Superior temporal gyrus (tissue), 1 donor: ENCODE measurements around the gene FADS1.

Experiments used
- DNase-seq: peaks from one replicate; pipeline ENCODE4 v3.0.0-alpha.2; 2016; ENCODE audit errors: extremely low spot score

FADS1 gene

DNA sequence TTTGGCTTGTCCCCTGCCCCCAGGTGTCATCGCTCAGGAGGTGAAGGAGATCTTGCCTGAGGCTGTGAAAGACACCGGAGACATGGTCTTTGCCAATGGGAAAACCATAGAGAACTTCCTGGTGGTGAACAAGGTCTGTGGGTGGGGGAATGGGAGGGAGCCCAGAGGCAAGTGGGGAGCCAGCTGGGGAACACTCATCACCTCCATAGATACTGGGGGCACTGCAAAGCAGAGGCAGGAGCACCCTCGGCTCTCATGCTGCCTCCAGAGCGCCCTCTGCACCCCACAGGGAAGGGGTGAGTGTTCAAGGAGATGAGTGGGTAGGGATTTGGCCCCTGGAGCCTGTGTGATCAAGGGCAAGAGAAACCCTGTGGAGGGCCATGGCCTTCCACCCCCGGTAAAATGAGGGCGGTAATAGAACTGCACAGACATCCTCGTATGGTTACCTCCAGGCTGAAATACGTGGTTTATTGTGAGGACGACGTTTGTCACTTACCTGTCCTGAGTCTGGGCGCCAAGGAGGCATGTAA is 38.4 kb downstream of the FADS1 start:
- DNase-seq, result no peak

DNA sequence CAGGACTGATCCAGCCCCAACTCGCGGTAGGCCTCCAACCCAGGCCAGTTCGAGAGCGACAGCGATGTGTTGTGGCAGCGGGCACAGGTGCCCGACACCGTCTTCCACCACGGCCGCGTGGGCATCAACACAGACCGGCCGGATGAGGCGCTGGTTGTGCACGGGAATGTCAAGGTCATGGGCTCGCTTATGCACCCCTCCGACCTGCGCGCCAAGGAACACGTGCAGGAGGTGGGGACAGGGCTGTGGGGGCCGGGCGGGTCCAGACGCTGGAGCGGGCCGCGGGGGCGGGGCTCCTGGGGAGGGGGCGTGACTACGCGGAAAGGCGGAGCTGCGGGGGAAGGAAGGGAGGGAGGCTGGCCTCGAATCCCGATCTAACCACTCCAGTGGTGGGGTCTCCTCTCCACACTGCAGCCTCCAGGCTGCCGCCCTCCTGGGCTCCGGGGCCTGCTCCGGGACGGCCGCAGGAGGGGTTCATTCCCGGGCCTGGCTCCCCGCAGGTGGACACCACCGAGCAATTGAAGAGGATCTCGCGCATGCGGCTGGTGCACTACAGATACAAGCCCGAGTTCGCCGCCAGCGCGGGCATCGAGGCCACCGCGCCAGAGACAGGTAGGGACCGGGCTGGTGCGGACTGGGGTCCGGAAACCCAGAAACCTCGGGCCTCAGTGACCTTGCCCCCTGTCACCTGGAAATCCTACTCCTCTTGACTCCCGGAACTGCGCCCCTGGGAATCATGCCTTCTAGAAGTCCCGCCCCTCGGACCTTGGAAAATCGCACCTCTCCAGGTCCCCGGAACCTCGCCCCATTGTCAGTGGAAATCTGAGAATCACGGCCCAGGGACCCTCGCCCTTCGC is 39.3 kb downstream of the FADS1 start:
- DNase-seq, result no peak

DNA sequence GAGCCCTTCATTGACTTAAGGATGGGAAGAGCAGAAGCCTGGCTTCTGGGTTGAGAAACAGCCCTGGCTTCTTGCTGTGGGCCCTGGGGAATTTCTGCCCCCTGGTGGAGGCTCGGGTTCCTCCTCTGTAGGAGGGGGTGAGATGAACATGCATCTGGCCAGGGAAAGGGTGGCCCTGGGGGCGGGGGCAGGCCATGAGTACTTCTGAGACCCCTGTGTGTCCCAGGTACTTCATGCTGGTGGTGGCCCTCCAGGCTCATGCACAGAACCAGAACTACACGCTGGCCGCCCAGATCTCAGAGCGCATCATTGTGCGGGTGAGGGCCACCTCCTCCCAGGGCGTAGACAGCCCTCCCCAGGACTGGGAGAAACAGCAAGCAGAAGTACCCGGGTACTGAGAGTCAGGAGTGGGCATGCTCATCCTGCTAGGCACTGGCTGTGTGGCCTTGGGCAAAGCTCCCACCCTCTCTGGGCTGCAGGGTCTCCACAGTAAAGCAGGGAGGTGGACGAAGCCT is 40.2 kb downstream of the FADS1 start:
- peak; percentile 70 for DNase-seq

GRCh38 chr11:61775606-61776554 is 40.9 kb downstream of the FADS1 start:
- DNase-seq, result no peak

GRCh38 chr11:61775106-61775505 is 41.7 kb downstream of the FADS1 start:
- no peak for DNase-seq

DNA sequence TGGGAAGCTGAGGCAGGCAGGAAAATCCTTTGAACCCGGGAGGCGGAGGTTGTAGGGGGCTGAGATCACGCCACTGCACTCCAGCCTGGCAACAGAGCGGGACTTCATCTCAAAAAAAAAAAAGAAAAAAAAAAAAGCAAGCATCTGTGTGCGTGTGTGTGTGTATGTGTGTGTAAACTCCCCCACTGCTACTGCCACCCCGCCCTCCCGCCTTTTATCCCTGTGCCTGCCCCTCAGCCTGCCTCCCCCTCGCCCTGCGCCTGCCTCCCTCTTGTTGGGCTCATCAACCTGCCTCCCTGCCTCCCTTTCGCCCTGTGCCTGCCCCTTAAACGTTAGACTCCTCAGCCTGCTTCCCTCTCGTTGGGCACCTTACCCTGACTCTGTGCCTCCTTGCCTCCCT is 42.4 kb downstream of the FADS1 start:
- no peak for DNase-seq

GRCh38 chr11:61773809-61774208 is 43.0 kb downstream of the FADS1 start:
- no peak for DNase-seq

DNA sequence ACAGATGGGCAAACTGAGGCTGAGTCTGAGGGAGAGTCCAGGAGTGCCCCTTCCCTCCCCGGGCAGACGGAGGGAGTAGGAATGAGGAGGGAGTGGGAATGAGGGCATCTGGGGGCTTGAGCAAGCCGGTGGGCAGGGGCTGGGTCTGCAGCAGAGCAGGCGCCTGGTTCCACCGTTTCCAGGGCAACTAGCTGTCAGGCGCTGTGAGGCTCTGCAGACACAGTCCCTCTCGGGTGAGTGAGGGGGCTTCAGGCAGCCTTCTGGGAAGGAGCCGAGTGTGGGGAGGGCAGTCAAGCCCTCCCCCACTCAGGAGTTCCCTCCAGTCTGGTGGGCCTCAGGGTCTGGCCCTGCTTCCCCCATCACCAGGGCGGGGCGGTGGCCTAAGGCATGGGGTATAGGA is 43.4 kb downstream of the FADS1 start:
- no peak for DNase-seq

- no peak for DNase-seq
Measured at GRCh38 chr11:61771985-61772455, 44.8 kb downstream of the FADS1 start.

DNA sequence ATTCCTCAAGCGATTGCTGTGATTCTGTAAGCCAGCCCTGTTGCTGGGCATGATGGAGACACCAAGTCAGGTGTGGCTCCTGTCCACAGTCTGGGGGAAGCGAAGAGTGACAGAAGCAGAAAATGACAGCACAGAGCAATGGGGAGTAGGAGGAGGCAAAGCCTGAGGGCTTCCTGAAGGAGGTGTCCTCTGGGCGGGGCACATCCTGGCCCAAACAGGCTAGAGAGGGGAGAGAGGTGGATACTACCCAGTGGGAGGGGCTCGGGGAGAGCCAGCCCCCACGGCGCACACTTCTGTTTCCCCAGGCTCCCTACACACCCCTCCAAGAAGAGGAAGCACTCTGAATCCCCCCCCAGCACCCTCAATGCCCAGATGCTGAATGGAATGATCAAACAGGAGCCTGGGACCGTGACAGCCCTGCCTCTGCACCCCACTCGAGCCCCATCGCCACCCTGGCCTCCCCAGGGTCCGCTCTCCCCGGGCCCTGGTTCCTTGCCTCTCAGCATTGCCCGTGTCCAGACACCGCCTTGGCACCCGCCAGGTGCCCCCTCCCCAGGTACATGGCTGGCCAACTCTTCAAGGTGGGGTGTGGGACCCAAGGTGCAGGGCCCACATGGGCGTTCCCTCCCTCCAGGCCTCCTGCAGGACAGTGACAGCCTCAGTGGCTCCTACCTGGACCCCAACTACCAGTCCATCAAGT is 45.5 kb downstream of the FADS1 start:
- no peak for DNase-seq

GRCh38 chr11:61769946-61770683 is 46.7 kb downstream of the FADS1 start:
- DNase-seq, result no peak

DNA sequence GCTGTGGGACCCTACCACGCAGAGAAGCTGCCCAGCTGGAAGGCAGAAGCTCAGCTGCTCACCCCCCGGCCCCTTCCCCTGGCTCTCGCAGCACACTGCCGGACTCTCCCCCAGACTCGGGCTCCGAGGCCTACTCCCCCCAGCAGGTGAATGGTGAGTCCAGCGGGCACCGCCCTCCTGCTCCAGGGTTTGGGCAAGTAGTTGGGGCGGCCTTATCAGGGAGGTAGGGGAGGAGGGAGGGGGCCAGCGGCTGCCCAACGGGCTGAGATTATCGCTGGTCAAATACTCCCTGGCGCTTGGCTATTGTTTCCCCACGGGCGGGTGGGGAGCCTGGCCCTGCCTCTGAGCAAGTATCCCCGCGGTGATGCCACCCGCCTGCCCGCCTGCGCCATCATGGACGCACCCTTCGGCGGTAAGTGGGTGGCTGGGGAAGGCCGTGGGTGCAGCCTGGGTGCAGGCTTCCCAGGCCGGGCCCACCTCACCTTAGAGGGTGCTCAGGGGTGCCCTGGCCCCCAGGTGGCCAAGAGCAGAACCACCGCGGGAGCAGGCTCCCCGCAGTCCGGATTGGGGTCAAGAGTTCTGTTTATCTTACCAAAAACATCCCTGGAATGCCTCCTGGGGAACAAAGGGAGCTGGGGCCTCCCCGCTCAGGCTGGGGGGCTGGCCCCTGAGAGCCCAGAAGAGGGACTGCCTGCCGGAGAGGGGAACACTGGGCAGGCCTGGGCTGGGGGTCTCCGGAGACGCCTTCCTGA is 47.5 kb downstream of the FADS1 start:
- no peak for DNase-seq

DNA sequence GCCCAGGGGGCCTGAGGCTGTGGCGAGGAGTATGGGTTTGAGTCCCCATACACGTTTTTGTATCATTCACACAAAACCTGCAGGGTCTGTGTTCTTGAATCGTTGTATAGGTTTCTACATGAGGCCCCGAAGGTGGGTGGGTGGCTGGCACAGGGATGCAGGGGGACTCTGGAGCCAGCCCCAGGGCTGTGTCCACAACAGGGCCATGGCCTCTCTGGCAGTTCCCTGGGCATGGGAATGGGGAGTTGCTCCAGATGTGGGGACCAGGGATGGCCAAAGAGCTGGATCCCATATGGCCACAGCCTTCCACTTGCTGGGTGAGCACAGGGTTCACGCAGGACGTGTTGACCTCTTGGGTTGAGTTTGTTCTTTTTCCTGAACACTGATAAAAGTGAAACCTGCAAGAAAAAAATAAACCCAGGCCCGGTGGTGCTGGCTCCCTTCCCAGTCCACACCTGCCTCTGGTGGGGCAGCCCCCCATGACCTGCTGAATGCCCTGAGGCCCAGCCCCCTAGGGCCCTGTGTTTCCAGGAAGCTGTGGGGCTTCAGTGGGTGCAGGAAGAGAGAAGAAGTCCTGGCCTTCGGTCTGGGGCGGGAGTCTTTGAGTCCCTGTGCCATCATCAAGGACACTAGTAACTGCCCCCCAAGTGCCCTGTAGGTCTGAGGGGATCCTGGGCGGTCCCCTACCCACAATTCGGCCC is 48.3 kb downstream of the FADS1 start:
- no peak for DNase-seq

DNA sequence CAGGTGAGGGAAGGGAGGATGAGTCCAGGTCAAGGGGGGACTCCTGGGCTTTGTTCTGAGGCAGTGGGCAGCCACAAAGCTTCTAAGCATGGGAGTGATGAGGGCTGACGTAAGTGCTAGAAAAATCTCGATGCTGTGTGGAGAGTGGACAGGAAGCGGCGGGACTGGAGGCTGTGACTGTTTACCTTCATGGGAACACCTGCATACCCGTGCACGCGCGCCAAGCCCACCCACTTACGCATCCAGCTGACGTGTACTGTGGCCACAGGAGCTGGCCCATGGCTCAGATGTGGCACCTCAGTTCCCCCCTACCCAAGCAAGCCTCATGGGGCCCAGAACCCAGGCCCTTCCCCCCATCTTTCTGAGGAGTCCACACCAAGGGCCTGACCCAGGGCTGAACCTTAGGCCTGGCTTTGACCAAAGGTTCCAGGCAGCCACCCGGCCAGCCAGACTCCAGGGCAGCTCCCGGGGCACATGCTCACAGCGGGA is 50.4 kb downstream of the FADS1 start:
- DNase-seq, result no peak

DNA sequence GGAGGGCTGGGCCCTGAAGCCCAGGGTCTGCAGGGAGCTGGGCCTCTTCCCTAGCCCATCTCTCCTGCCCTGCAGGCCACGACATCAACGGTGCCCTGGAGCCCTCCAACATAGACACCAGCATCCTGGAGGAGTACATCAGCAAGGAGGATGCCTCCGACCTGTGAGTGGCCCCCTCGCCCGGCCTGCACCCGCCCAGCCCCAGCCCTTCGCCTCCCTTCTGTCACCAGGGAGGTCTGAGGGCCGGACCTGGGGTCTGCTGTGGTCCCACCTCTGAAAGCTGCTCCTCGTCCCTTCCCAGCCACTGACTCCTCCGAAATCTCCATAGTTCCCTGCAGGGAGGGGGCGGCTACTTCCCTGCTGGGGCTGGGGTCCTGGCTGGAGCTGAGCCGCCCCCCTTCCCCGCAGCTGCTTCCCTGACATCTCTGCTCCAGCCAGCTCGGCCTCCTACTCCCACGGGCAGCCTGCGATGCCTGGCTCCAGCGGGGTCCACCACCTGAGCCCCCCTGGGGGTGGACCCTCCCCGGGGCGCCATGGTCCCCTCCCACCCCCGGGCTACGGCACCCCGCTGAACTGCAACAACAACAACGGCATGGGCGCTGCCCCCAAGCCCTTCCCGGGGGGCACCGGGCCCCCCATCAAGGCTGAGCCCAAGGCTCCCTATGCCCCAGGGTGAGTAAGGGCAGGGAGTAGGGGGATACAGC is 51.1 kb downstream of the FADS1 start:
- DNase-seq, result no peak

DNA sequence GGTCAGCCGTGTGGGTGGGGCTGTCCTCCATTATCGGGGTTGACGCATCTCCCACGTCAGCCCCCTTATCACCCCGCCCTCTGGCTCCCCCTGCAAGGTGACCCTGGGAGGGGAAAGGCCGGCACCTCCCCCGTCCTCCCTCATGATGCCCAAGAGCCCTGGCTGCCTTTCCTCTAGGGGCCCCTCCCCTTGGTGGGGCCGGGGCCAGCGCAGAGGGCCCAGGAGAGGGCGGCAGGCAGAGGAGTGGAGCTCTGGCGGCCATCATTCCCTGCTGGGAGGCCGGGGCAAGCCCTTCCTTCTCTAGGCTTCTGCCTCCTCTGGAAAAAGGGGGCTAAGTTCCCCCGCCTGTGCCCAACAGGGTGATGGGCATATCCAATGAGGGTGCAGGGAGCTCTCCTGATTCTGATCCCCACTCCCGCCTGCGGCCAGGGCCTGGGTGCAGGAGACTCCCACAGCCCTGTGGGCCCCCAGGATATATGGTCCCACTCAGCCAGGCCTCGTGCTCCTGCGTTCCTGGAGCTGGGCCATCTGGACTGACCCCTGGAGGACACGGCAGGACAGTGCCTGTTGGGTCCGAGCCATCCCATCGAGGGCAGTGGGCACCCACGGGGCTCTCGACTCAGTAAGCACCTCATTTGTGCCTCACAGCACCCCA is 52.1 kb downstream of the FADS1 start:
- no peak for DNase-seq

- no peak for DNase-seq
Measured at GRCh38 chr11:61763930-61764605, 52.7 kb downstream of the FADS1 start.
